GM21717 (cell line): Measurements from ENCODE around the gene SOX8.
"Not testable (repeated sequence)": the region's sequence is repeated elsewhere in the genome, so short reads cannot be mapped to it uniquely, and the experiment has no call there.

ENCODE experiments used
- ATAC-seq: cut with Tn5 transposase; IDR thresholded peaks from one replicate; pipeline ENCODE4 v1.9.1; 2021; ENCODE audit warnings: mild to moderate bottlenecking, moderate library complexity; ENCODE audit not compliant: unreplicated experiment

SOX8 gene

GRCh38 chr16:981695-982144 is at the start of gene SOX8:
Gene SOX8, plus strand, starts transcription at chr16:981770. Its CDS starts 153 bp downstream, at chr16:981923.
- no peak for ATAC-seq

- no peak for ATAC-seq
Measured at GRCh38 chr16:932831-933330, 48.7 kb upstream of the SOX8 start.

DNA sequence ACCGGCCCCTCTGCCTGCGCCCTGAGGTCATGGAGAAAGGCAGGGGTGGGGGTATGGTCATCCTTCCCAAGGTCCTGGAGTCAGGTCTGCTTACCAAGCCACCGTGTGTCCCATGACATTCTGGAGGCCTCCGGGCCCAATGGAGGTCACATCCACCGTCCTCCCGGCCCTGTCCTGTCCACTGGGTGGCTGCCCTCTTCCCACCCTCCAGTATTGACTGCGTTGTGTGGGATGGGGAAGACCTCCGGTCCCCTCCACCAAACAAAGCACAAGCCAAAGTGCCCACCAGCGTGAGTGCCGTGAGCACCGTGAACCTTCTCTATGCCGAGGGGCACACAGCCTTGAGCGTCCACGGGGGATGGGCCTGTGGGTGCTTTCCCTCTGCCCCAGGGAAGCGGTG is 48.0 kb upstream of the SOX8 start:
- ATAC-seq = no peak

GRCh38 chr16:934178-934577 is 47.4 kb upstream of the SOX8 start:
- ATAC-seq = no peak

DNA sequence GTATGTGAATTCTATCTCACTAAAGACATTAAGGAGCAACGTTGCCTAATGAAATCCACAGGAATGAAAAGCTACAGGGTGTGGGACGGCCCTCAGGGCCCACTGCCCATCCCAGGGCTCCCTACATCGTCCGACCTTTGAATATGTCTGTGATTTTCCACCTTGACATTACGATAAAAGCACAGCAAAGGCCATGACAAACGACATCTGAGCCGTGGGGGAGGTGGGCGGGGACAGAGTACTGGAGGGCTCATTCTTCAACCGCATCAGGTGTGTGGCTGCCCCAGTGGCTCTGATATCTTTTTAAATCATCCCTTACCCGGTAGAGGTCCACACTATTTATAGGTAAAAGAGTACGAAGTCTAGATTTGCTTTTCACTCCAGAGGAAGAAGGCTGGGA is 45.9 kb upstream of the SOX8 start:
- ATAC-seq = no peak

- ATAC-seq = no peak
Measured at GRCh38 chr16:937311-937710, 44.3 kb upstream of the SOX8 start.

- no peak for ATAC-seq
Measured at GRCh38 chr16:937723-938122, 43.8 kb upstream of the SOX8 start.

- ATAC-seq = no peak
Measured at GRCh38 chr16:938136-938535, 43.4 kb upstream of the SOX8 start.

GRCh38 chr16:938752-939151 is 42.8 kb upstream of the SOX8 start:
- ATAC-seq = no peak

- ATAC-seq = no peak
Measured at GRCh38 chr16:939311-939710, 42.3 kb upstream of the SOX8 start.

DNA sequence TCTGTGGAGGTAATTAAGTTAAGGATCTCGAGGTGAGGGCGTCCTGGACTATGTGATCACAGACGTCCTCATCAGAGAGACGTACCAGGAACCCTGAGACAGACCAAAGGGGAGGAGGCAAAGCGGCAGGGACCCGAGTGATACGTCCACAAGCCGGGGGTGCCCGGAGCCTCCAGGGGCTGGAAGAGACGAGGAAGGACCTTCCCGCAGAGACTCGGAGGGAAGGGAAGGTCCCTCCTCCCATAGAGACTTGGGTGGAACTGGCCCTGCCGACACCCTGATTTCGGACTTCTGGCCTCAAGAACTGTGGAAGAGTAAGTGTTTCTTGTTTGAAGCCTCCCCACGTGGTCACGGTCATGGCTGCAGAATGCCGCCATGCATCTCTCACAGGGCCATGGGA is 41.6 kb upstream of the SOX8 start:
- no peak for ATAC-seq

DNA sequence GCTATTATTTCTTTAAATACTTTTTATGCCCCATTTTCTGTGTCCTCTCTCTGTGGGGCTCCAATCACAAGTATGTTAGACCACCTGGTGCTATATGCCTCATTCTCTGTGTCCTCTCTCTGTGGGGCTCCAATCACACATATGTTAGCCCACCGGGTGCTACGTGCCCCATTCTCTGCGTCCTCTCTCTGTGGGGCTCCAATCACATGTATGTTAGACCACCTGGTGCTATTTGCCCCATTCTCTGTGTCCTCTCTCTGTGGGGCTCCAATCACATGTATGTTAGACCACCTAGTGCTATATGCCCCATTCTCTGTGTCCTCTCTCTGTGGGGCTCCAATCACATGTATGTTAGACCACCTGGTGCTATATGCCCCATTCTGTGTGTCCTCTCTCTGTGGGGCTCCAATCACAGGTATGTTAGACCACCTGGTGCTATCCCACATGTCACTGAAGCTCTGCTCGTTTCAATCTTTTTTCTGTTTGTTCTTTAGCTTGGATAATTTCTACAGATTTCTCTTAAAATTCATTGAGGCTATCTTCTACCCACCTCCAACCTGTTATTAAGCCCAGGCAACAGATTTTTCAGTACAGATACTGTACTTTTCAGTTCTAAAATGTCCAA is 39.0 kb upstream of the SOX8 start:
- ATAC-seq = no peak

DNA sequence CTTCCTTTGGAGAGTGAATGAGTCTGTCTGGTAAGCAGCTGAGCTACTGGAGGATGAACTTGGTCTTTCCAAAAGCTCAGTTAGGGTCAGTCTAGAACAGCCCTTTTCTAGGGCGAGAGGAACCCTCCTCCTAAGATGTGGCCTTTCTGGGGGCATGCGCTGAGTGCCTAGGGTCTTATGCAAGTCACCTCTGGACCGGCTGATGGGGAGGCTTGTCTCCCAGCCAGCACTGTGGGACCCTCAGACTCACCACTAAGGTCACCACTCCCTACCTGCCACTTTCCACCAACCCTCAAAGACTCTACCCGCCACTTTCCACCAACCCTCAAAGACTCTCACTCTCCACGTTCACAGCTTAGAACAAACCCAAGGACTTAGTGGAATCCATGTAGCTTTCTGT is 37.6 kb upstream of the SOX8 start:
- no peak for ATAC-seq

DNA sequence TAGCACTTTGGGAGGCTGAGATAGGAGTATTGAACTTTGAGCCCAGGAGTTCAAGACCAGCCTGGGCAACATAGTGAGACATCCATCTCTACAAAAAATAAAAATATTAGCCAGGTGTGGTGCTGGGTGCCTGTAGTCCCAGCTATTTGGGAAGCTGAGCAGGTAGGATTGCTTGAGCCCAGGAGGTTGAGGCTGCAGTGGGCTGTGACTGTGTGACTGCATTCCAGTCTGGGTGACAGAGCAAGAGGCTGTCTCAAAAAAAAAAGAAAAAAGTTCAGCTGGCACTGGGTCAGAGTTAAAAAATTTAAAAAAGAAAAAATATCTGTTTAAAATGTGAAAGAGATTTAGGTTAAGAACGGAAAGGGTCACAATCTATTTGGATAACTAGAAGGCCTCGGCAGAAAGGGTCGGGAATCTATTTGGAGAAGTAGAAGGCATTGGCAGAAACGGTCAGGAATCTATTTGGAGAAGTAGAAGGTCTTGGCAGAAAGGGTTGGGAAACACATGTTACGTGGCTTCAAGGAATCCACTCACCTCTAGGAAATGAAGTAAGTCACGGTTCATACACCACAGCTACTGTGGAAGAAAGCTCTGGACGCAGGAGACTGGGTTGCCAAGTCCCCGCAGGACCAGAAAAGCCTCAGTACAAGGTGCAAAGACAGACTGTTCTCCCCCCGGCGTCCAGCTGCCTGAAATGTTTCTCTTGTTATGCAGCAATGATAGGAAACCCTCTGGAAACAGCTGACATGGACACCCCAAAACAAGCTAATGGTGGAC is 36.1 kb upstream of the SOX8 start:
- no peak for ATAC-seq

DNA sequence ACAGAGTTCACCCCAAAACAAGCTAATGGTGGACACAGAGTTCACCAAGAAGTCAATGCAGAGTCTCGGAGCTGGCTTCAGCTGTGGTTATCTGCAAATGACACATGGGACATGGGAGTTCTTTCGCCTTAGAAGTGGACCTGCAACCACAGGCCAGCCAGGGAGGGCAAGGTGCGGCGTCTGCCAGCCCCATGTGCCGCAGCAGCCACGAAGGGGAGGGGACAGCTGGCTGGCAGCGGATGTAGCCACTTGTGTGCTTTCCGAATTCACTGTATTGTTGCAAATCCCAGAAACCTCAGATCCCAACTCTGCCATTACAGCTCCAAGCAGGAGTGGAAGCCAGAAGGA is 35.5 kb upstream of the SOX8 start:
- ATAC-seq = no peak

DNA sequence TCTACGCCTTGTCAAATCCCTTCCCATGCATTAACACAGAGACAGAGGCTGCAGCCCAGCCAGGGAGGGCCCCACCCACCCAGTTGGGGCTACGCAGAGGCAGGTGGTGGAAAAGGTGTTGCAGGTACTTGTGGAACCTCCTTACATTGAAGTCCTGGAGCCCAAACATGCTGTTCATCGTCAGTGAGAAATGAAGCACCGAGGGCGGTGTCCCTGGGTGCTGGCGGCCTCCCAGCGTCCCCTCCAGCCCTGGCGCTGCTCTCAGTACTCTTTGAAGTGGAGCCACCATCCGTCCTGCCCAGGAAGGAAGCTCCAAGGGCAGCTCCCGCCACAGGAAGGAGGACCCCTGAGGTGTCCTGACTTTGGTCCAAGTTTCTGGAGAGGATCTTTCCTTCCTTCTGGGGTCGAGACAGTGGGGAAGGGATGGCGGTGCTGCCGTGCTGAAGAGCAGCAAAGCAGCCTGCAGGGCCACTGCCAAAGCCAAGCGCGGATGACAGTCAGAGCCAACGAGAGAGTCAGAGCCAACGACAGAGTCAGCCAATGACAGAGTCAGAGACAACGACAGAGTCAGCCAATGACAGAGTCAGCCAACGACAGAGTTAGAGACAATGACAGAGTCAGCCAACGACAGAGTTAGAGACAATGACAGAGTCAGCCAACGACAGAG is 34.2 kb upstream of the SOX8 start:
- no peak for ATAC-seq

- not testable (repeated sequence) for ATAC-seq
Measured at GRCh38 chr16:947922-948303, 33.7 kb upstream of the SOX8 start.

- ATAC-seq = not testable (repeated sequence)
Measured at GRCh38 chr16:948767-949166, 32.8 kb upstream of the SOX8 start.

GRCh38 chr16:950733-951573 is 30.6 kb upstream of the SOX8 start:
- ATAC-seq = not testable (repeated sequence)

DNA sequence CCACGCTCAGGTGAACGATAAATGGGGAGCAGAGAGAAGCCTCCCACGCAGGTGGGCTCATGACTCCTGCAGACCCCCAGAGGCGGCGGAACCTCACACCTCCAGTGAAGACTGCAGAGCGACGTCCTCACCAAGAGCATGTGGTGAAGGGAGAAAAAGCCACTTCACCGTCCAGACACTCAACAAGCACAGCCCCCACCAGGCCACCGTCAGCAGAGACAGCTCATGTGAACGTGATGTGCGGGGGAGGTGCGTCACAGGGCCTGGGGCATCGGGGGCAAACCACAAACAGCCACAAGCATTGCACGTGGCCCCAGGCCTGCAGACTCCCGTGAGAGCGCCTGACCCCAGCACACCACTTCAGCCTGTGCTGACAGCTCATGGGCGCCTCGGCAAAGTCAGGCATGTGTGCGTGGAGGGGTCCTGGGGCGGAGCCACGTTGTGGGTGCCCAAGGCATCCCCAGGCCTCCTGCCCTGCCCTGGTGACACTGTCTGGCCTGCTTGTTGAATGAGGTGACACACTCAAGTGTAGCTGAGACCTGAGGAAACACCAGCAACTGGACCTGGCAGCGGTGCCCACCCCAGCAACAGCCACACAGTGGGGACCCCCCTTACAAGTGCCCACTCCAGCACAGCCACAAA is 29.8 kb upstream of the SOX8 start:
- ATAC-seq = no peak

DNA sequence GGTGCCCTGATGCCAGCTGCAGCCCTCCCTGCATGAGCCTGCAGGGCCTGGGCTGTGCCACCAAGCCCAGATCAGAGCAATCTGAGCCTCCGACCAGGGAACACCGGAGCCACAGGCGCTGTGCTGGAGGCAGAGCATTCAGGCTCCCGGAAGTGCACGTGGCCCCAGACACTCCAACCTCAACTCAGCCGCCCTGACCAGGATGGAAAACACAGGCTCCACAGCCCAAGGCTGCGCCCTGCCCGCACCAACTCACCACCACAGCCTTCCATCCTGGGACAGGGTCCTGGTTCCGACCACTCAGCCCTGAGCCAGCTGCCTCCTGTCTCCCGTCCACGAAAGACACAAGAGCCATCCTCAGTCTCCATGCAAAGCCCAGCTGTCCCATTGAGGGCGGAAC is 29.2 kb upstream of the SOX8 start:
- ATAC-seq = no peak
